ENCODE measurements around the gene ZFYVE28.

ZFYVE28 gene

GRCh38 chr4:2247128-2248043 lies 171.1 kb downstream of the ZFYVE28 start:
- no peak for TF ChIP-seq CEBPB (IDR thresholded peaks at IDR 0.05)
- no peak for TF ChIP-seq FOXM1 (IDR thresholded peaks at IDR 0.05; ENCODE audit: borderline replicate concordance, low read depth)
- TF ChIP-seq TCF12 (IDR thresholded peaks at IDR 0.05; ENCODE audit: low read depth), result no peak

DNA sequence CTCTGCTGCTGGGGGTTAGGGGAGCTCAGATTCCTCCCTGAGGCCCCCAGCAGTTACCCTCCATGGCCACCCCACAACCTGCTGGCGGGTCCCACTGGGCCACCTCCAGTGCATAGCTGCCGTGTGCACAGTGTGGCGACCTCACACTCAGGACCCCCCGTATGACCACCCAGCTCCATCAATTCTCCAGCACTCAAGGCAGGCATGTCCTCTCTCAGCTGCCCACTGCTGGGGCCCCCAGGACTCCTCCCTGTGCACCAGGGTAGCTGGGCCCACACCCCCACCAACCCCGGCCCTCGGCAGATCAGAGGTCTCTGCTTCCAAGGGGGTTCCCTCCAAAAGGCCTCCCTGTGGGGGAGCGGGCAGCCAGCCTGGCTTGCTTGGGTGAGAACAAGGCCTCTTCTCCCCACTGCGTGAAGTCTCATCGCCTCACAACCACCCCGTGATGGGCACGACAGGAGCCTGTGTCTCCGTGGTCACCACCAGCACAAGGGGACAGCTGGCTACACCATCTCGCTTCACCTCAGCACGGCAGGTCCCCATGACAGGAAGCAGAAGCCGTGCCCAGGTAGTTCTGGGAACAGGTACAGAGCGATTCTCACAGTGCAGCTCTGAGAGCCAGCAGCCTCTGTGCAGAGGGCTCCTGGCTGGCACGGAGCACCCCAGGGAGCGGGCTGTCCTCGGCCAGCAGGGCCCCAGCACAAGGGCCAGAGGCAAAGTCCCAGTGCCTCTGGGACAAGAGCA lies 171.9 kb downstream of the ZFYVE28 start:
- TF ChIP-seq RAD21 (IDR thresholded peaks at IDR 0.05; ENCODE audit: low read depth) (no peak), EP300 (IDR thresholded peaks at IDR 0.05; ENCODE audit: borderline replicate concordance) (no peak), USF1 (IDR thresholded peaks at IDR 0.05) (no peak), TCF12 (IDR thresholded peaks at IDR 0.05; ENCODE audit: low read depth) (no peak), CREB1 (IDR thresholded peaks at IDR 0.05; ENCODE audit: low read depth) (no peak), EGR1 (IDR thresholded peaks at IDR 0.05) (no peak)
- TF ChIP-seq, protein P1, sequence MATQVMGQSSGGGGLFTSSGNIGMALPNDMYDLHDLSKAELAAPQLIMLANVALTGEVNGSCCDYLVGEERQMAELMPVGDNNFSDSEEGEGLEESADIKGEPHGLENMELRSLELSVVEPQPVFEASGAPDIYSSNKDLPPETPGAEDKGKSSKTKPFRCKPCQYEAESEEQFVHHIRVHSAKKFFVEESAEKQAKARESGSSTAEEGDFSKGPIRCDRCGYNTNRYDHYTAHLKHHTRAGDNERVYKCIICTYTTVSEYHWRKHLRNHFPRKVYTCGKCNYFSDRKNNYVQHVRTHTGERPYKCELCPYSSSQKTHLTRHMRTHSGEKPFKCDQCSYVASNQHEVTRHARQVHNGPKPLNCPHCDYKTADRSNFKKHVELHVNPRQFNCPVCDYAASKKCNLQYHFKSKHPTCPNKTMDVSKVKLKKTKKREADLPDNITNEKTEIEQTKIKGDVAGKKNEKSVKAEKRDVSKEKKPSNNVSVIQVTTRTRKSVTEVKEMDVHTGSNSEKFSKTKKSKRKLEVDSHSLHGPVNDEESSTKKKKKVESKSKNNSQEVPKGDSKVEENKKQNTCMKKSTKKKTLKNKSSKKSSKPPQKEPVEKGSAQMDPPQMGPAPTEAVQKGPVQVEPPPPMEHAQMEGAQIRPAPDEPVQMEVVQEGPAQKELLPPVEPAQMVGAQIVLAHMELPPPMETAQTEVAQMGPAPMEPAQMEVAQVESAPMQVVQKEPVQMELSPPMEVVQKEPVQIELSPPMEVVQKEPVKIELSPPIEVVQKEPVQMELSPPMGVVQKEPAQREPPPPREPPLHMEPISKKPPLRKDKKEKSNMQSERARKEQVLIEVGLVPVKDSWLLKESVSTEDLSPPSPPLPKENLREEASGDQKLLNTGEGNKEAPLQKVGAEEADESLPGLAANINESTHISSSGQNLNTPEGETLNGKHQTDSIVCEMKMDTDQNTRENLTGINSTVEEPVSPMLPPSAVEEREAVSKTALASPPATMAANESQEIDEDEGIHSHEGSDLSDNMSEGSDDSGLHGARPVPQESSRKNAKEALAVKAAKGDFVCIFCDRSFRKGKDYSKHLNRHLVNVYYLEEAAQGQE (IDR thresholded peaks at IDR 0.05; ENCODE audit: low read depth), result no peak

DNA sequence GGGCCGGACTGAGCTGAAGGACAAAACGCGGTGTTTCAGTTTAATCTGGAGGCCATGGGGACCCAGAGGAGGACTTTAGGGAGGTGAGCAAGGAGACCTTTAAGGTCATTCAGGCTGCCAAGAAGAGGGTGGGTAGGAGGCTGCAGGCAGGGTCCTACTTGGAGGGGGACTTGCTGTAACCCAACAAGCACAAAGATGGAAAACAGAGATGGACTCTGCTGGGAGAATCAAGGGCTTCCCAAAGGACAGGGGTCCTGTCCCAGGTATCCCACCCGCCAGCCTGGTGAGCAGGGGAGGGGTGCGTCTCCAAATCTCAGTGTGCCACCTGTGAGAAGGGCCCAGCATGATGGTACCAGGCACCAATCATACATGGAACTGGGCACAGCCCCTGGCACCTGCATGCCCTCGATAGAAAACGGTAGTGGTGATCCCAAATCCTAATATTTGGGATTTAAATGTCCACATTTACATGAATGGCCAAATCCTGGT lies 172.6 kb downstream of the ZFYVE28 start:
- TF ChIP-seq, protein P1 (IDR thresholded peaks at IDR 0.05; ENCODE audit: low read depth), result no peak
- no peak for TF ChIP-seq TCF12 (IDR thresholded peaks at IDR 0.05; ENCODE audit: low read depth)

GRCh38 chr4:2245057-2245786 lies 173.2 kb downstream of the ZFYVE28 start:
- TF ChIP-seq FOXM1 (IDR thresholded peaks at IDR 0.05; ENCODE audit: borderline replicate concordance, low read depth) (no peak), TAF1 (IDR thresholded peaks at IDR 0.05; ENCODE audit: low read depth) (no peak), RAD21 (IDR thresholded peaks at IDR 0.05; ENCODE audit: low read depth) (no peak), EP300 (IDR thresholded peaks at IDR 0.05; ENCODE audit: borderline replicate concordance) (no peak), MAX (IDR thresholded peaks at IDR 0.05) (no peak), TEAD4 (IDR thresholded peaks at IDR 0.05) (no peak)

GRCh38 chr4:2243681-2244380 lies 174.6 kb downstream of the ZFYVE28 start:
- peak; percentile 32; the same call in 1 of the 2 replicates for TF ChIP-seq RAD21 (IDR thresholded peaks at IDR 0.05; ENCODE audit: low read depth)
- TF ChIP-seq TEAD4 (IDR thresholded peaks at IDR 0.05), result no peak
- TF ChIP-seq EP300 (IDR thresholded peaks at IDR 0.05; ENCODE audit: borderline replicate concordance), result no peak

- TF ChIP-seq ZBTB7A (IDR thresholded peaks at IDR 0.05; ENCODE audit: low read depth), result peak; percentile 63; the same call in 1 of the 2 replicates
- peak; percentile 79 for TF ChIP-seq MAX (IDR thresholded peaks at IDR 0.05)
- TF ChIP-seq TEAD4 (IDR thresholded peaks at IDR 0.05), result no peak
- TF ChIP-seq TCF12 (IDR thresholded peaks at IDR 0.05; ENCODE audit: low read depth), result peak; percentile 15; the same call in 1 of the 2 replicates
- peak; percentile 81 for TF ChIP-seq TAF1 (IDR thresholded peaks at IDR 0.05; ENCODE audit: low read depth)
- no peak for TF ChIP-seq NFIC (IDR thresholded peaks at IDR 0.05)
- TF ChIP-seq USF1 (IDR thresholded peaks at IDR 0.05), result no peak
- no peak for TF ChIP-seq EGR1 (IDR thresholded peaks at IDR 0.05)
Observed at GRCh38 chr4:2241410-2242353, 176.8 kb downstream of the ZFYVE28 start, which contains the start of the genes HAUS3 and POLN. HAUS3 (minus strand) TSS chr4:2242121; CDS start chr4:2240946, 1,175 bp downstream. POLN (minus strand) TSS chr4:2242121; CDS start chr4:2229231, 12,890 bp downstream.
